H1 (cell line): ENCODE measurements around the gene CRK. TPM values are rescaled to one million over a fixed set of nuclear protein-coding genes. Genes with fewer than 3 reads are reported as not detected.

ENCODE experiments used
- ATF3 ChIP-seq: IDR thresholded peaks from 2 replicates; pipeline ENCODE4 v1.6.1; 2011; ENCODE audit warnings: low read depth, mild to moderate bottlenecking, low read length; ENCODE audit not compliant: insufficient read depth
- BCL11A ChIP-seq, 2 experiments: IDR thresholded peaks; one replicate each; pipeline ENCODE4 v1.6.1; 2011; ENCODE audit warnings: low read depth in 2 of 2, low read length in 2 of 2, mild to moderate bottlenecking in 2 of 2
- CHD1 ChIP-seq: IDR thresholded peaks from 2 replicates; pipeline ENCODE4 v1.6.1; 2012; ENCODE audit warnings: low read depth, low read length, improper control_type of control experiment
- CHD7 ChIP-seq: fragments of 300-600 bp; sonication (generic); IDR thresholded peaks from 2 replicates; pipeline ENCODE4 v1.7.1; 2012; ENCODE audit warnings: low read length, moderate library complexity, mild to moderate bottlenecking, inconsistent platforms; ENCODE audit not compliant: insufficient replicate concordance
- KDM4A ChIP-seq: IDR thresholded peaks from one replicate; pipeline ENCODE4 v1.7.1; 2012; ENCODE audit warnings: low read depth, mild to moderate bottlenecking, moderate library complexity, low read length, inconsistent platforms; ENCODE audit not compliant: severe bottlenecking
- PHF8 ChIP-seq: fragments of 200-600 bp; sonication (generic); conservative IDR thresholded peaks from 2 replicates; pipeline ENCODE4 v1.7.1; 2012; ENCODE audit warnings: low read depth, mild to moderate bottlenecking, inconsistent platforms, low read length, moderate library complexity
- POU5F1 ChIP-seq: IDR thresholded peaks from 2 replicates; pipeline ENCODE4 v1.6.1; 2011; ENCODE audit warnings: low read depth, mild to moderate bottlenecking, low read length, moderate library complexity
- polyA plus RNA-seq, 7 experiments: library from polyadenylated mRNA; depleted of rRNA in 3 of 7; stranded (reverse) in 5 of 7; unstranded in 2 of 7; fragments of >200 nt in 5 of 7; fragments of 200-250 nt in 2 of 7; gene quantifications; 1 replicate in 5 of 7; 2 replicates in 1 of 7; 4 replicates in 1 of 7; pipeline versions ENCODE4 v1.2.1 to v1.2.3, GENCODE V29; 2011 to 2013; ENCODE audit warnings: missing spikeins in 2 of 7, mixed read lengths in 2 of 7
- total RNA-seq: library from RNA; stranded (reverse); fragmentation: NEBNext Ultra II Directional; extraction: Animal tissue kit (Norgen Biotek cat#: 25700); gene quantifications from 2 replicates; pipeline ENCODE4 v1.2.1, GENCODE V29; 2021

CRK gene
- total and polyA plus RNA-seq, 2 of the 8 experiments (the other 6 are each of a cell fraction or from before 2014, with no cell fraction given), result 32.8 to 57.1 TPM

GRCh38 chr17:1377334-1377733, 78.7 kb downstream of the CRK start (continued):
- TF ChIP-seq CHD7, result no peak
- no peak for TF ChIP-seq PHF8
- TF ChIP-seq ATF3, result no peak
- no peak for TF ChIP-seq BCL11A (IDR thresholded peaks at IDR 0.05; ENCODE audit: low read depth in 2 of 2, low read length in 2 of 2)
- no peak for TF ChIP-seq CHD1
- TF ChIP-seq POU5F1, result no peak
- no peak for TF ChIP-seq KDM4A
